Central memory CD4-positive, alpha-beta T cell (primary cell): ENCODE results near the gene ANGPTL2.

ENCODE experiments used
- DNase-seq: peaks from one replicate; pipeline ENCODE4 v3.0.0; 2022

Gene ANGPTL2

DNA sequence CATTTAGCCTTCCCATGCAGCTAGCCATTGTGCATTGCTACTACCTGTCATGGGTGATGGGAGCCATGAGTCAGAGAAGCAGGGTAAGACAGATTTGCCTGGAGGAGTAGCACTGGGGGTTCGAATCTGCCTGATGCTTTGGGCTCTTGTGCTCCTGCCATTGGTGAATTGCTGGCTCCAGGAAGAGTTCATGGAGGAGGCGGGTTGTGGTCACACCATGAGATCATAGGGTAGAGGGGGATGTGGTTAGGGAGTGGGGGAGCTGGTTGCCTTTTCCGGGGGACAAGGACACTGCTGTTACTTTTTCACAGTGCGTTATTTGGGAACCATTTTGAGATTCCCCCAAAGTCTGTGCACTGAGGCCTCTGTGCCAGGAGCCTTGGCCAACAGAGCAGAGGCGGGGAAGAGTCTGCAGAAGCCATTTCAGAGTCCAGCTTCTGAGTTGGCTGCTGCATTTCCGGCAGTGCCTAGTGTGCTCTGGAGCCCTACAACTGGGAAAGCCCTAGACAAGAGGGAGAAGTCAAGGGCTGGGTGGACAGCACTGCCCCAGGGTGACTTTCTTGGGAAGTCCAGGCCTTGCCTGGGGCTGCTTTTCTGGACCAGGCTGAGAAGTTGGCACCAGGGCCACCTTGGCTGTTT, 6.2 kb downstream of the ANGPTL2 start:
- DNase-seq: no peak

DNA sequence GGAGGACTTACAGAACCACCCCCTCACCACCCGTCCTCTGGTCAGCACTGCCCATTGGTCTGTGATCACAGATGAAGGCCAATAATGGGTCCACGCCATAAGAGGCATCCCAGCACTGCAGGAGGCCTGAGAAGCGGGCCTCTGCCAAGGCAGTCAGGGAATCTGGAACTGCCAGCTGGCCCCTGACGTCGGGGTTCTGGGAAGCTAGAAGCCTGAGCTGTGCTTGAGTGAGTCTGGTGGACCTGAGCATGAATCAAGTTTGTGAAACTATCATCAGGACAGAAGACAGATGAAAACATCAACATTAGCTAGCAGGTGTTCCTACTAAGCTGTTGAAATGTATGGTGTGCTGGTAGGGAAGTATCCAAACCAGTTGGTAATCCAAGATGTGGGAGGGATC, 7.8 kb downstream of the ANGPTL2 start:
- DNase-seq: no peak

DNA sequence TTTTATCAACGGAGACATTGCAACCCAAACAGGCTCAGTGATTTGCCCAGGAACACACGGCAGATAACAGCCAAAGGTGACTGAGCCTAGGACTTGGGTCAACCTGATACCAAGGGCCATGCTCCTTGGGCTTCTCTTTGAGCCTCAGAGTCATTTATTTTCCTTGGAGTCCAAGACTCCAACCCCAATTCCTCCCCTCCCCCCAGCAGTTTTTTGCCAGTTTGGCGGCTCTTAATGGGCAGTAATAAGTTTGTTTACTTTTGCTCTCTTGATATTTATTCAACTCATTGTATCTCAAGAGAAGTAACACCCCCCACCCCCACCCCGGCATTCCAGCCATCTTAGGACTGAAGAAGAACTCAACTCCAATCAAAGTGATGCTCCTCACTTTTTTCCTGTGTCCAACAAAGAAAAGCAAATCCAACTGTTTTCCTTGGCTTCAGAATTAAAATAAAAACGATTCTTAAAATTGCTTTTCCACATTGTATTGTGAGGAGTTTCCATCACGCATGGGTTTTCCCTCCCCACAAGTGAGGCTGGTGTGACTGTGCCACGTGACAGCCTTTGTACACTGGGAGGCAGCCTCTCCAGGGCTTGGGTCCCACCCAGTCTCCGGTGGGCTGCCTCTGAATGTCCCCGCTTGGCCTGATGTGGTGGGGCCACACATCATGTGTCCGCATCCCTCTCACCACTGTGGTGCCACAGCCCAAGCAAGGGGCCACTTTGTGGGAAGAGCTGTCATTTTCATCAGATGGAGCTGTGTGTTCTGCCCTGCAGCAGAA, 9.1 kb downstream of the ANGPTL2 start:
- DNase-seq: no peak

DNA sequence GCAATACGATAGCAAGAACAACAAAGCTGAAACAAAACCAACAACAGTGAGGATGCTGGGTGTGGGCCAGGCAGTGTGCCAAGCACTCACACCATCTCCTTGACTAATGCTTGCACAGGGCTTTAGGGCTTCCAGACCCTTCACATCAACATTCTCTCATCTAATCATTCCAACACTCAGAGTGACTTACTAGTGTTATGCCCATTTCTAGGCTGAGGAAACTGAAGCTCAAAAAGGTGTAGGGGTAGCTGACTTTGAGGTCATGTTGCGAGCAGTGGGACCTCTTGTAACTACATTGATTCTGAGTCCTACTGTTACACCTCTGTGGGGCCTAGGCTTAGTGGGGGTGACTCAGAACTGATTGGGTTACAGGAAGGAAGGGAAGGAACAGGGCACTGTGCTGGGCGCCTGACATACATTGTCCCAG, 9.7 kb downstream of the ANGPTL2 start:
- no peak for DNase-seq

GRCh38 chr9:127112056-127112455, 10.4 kb downstream of the ANGPTL2 start:
- no peak for DNase-seq

DNA sequence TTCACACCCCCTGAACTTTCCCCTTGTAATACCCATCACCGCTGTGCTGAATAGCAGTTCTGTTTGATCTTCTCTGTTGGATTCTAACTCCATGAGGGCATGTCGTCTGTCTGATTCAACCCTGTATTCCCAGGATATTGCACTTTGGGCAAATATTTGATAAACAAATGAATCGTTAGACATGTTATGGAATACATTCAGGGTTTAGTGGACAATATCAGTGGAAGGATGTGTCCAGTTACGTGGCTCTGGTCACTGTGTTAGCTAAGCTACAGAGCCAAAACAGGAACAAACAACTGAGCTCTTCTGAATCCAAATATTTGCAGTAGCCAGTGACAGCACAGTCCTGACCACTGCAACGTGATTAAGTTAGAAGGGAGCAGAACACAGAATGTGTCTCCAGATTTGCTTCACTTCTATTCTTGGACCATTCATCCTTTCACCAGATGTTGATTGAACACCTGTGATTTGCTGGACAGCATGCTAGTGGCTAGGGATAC, 13.2 kb downstream of the ANGPTL2 start:
- no peak for DNase-seq

- no peak for DNase-seq
These were observed 14.2 kb downstream of the ANGPTL2 start for GRCh38 chr9:127107929-127108876.

DNA sequence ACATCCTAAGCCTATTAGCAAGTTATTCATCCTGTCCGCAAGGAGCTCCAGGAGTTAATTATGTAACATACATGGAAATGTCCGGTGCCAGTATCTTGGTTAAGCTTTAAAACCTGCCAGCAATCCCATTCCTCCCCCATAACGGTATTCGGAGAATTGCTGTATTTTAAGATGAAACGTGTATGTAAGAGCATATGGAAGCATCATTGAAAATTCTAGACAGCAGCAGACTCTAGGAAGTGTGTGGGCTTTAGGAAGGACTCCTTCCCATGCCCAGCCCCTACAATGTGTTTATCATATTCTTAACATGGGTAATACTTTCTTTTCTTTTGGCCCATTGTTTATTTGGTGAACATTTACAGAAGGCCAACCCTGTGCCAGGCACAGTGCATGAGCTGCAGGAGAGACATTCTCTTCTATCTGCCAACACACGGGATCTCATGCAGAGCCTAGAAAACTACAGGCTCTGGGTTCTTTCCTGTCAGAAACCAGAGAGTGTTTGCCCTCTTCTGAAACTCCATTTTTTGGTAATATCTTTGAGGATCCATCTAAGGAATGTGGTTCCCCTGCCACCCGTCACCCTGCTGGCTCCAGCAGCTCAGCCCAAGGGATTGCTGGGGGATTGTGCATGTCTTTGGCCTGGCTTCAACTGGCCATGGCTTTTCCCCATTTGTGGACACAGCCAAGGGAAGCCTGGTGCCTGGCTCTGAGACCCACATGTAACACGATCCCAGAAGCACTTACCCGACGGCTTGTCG, 15.1 kb downstream of the ANGPTL2 start:
- no peak for DNase-seq

DNA sequence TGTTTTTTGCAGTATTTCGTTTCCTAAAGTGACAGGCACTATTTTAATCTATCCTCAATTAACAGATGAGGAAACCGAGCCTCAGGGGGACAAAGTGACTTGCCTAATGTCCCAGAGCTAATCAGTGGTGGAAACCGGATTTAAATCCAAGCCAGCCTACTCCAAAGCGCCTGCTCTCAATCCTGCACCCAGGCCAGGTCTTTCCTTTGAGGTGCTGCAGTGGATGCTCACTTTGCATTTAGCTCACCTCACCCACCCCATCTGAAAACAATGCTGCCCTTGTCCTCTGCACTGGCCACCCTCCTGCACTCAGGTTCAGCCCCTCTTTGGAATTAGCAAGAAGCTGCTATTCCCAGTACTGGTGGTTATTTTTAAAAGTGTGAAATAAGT, 16.0 kb downstream of the ANGPTL2 start:
- no peak for DNase-seq

DNA sequence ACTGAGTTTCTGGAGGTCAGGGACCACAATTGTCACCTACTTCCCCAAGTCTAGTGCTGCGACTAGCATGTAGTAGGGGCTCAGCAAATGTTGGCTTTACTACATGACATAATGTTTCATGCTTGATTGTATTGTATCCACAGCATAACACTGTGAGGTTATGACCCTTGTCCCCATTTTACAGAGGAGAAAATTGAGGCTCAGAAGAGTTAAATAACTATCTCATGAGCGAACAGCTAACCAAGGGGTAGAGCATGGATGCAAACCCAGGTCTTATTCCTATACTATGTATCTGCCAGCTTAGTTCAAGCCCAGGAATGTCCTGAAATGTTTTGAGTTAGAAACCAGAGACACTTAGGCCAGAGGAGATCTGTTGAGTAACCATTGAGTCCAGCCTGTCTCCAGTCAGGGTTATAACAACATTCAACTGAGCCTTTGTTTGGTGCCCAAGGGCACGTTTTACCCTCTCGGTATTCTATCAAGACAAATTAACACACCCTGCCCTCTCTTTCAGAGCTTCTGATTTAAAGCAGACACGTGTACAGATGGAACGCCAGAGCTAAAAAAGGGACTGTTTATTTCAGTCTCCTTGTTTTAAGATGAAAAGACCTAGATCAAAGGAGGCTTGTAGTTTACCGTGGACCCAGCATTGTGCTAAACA, 16.5 kb downstream of the ANGPTL2 start:
- no peak for DNase-seq

DNA sequence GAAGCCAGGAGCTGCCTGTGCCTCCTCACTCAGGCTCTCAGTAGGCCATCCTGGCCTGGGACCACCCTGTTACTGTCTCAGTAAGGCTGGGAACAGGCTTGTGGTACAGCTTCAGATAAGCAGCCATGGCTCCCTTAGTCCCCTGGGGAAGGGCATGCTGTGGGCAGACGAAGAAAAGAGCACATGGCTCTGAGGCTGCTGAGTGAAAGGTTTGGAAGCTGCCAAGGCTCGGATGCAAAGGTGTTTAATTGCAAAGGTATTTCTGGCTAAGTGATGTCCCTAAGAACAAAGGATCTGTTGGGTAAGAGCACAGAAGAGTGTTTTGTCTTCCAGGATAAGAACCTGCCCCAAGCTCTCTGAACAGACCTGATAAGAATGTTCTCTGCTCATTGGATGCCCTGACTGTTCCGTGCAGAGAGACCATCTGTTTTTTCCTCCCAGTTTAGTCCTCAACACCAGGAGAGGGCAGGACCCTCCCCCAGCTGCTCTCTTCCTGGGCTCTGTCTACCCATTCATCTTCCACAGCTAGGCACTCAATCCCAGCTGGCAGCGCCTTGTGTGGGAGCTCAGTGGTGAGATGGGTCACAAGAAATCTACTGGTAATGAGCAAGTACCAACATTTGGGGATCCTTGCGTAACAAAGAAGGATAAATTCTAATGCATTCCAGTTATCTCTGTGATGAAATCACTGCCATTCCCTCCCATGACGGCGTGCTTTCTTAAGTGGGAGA, 17.7 kb downstream of the ANGPTL2 start:
- no peak for DNase-seq

DNA sequence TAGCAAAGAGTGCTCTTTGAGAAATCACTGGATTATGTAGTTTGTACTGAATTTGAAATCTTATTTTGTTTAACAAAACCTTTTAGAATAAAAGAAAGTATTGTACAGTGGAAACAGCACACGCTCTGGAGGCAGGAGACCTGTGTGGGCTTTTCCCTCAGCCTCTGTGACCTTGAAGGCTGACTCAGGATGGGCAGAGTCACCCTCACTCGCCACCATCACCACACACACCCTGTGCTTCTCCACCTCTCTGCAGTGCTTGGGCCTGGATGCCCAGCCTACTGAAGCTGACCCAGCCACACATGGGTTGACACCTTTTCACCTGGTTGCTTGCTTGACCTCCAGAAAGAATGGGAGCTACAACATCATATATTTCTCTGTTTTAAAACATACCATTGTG, 19.6 kb downstream of the ANGPTL2 start:
- DNase-seq: no peak

DNA sequence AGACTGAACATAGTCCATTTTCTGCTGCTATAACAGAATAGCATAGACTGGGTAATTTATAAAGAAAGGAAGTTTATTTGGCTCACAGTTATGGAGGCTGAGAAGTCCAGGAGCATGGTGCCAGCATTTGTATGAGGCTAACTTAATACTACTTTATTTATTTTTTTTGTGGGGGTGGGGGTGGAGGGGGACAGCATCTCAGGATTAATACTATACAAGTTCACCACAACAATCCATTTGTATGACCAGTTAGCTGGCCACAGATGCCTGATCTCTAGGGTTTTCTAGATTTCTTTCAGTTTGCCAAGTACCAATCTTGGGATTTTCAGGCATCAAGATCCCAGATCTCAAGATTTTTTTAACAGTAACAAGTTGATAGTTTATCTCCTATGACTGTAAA, 20.3 kb downstream of the ANGPTL2 start:
- no peak for DNase-seq

DNA sequence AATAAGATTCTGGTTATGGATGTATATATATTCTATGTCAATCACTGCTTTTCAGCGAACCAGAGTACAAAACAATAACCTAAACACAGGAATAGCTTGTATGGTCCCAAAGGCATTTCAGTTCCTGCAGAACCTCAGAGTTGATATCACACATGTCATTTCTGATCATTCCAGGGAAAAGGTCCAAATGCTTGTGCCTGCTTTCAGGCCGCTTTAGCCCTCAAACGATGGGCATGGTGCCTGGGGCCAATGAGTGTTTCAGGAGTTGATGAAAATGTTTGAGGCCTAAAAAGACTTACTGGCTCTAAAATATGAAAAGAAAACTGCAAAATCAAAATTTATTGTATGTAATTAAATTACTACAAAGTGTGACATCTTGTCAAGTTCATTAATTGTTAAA, 22.8 kb downstream of the ANGPTL2 start:
- no peak for DNase-seq

DNA sequence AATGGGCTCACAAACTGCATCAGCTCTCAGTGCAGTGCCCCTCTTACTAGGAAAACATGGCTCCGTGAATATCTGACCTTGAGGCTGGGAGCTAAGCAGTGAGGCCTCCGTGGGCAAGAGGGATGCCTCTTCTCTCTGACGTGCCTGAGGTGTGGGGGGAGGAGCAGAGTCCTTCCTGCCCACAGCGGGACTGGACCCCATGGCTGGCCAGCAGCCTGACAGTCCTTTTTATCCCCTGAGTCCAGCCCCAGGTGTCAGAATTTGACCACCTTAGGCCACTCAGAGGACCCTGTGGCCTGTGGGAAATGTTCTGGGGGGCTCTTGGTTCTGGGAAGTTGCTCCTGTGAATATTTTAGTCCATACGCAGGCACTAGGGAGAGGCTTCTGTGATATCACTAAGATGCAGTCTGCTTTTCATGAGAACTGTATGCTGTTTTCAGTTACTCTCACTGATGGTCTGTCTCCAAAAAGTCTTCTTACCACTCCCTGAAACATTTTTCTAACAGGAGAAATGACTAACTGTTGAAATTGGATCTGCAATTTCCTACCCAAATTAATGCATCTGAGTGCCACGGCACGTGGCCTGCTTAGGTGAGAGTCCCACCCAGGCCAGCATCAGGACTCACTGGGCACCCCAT, 23.4 kb downstream of the ANGPTL2 start:
- DNase-seq: no peak

- DNase-seq: no peak
These were observed 24.8 kb downstream of the ANGPTL2 start for GRCh38 chr9:127097683-127098082.

- no peak for DNase-seq
These were observed 26.2 kb downstream of the ANGPTL2 start for GRCh38 chr9:127096208-127096607.

GRCh38 chr9:127095411-127095810, 27.0 kb downstream of the ANGPTL2 start:
- no peak for DNase-seq

GRCh38 chr9:127093319-127094020, 29.0 kb downstream of the ANGPTL2 start:
- no peak for DNase-seq

- no peak for DNase-seq
These were observed 30.3 kb downstream of the ANGPTL2 start for GRCh38 chr9:127092041-127092608.
